SIG-M5 treated with dmso at 0.1 percent for 504 hours (cell line): ENCODE measurements around the gene TRDMT1.

Experiments used
- DNase-seq: peaks from one replicate; lab custom pipeline; 2025; ENCODE audit not compliant: unreplicated experiment; lab: John Stamatoyannopoulos, UW

The TRDMT1 gene

DNA sequence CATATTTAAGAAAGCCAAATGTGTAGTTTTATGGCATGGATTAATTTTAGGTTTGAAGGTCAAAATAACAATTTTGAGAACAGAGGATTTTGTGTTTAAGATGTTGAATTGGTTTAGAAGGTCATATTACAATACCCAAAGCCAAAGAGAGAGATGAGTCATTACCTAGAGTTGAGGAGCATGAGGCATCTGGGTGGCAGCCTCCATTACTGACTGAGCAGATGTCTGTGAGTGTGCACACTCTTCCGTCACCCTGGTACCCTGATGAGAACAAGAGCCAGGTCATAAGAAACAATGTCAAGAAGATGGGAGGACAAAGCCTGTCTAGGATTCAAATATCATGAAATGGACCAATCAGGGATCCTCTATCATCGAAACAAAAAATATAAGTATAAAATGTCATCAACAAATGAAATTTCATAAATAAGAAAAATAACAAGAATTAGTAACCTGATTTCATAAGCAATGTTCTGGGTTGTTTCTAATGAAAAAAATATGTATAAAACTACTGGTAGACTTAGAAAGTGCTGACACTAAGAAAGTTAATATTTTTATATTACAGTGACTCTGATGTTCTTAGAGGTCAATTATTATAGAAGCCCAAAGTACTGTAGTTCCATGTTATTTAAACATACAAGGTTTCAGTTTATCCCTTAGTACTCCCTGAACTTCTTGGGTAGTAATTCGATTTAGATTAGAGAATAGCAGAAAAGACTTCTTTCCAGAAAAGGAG is 91.8 kb downstream of the TRDMT1 start:
- DNase-seq = no peak

DNA sequence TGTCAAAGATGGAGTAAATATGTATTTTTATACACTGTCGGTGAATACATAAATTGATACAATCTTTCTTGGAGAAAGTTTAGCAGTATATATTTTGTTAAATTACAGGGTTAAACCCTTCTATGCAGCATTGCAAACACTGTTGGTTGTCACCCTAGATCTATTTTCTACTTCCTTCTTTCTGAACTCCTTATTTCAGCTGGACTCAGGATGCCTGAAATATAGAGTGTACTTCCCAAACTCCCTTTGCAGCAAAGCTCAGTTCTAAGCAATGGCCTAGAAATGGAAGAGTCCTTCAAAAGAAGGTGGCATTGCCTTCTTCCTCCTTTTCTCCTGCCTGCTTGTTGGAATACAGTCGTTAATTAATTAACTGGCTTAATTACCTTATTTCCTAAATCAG is 92.4 kb downstream of the TRDMT1 start:
- no peak for DNase-seq

DNA sequence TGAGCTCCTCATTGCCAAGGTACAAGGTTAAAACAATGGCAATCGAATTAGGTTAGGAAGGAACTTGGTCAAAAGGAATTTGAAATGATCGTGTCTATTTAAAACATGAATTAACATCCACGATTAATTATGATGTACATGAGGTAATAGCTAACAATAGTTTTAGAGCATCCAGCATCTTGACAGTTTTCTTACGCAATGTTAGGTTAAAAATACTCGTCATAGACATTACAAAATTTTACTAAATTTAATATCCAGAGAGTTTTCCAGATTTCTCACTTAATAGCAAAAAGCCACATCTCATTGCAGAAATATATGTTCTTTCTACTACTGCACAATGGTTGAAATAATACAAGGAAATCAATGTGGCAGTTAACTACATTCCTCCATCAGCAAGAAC is 94.5 kb downstream of the TRDMT1 start:
- DNase-seq = no peak

DNA sequence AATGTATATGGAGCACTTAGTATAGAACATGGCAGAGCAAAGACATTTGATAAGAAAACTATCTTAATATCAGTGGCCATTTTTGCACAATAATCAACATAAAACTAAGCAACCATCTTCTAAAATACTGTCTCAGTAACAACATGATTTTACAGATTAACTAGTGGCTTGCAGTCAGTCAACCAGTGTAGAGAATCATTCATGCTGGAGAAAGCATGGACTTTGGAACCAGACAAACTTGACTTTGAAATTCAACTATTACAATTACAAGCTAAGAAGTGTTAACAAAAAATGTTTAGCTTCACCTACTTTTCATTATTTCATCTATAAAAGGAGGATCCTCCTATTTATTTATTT is 99.6 kb downstream of the TRDMT1 start:
- DNase-seq = no peak

DNA sequence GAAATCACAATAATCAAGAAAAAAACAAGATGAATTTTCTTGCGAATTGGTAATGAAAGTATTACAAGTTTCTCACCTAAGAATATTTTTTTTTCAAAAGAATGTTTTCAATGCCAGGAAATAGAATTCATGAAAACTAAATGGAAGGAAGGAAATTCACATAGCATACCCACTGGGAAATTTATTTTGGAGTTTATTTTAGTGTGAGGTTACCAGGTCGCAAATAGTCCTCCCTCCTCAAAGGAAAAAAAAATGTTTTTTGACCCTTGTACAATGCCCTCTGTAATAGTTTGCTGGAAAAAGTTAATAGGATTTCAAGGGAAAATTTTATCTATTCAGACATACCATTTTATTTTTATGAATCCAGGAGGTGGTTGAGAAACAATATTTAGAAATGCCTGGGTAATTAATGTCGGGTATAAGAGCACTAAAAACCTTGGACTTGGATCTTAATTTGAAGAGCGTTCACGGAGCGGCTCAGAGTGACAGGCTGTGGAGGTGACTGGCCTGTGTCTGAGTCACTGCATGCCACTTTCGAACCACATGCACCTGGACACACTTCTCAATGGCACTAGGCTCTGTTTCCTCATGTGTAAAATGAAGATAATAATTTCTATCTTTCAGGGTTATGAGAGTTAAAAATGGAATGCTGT is 100.1 kb downstream of the TRDMT1 start:
- DNase-seq = no peak

DNA sequence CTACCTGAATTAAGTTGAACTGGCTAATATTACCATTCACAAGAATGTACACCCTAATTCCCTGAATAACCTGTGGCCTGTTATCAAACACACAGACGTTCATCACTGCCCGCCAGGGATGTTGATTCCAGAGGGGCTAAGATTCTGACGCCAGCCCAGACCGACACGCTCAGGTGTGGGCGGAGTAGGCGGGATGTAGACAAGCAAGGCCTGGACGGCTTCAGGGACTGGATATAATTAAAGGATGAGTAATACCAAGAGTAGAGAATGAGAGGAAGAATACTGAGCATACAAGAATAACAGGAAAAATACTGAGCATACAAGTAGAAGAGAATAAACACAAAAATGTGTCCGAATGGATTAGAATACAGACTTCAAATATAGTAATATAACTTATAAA is 100.9 kb downstream of the TRDMT1 start:
- DNase-seq = no peak

DNA sequence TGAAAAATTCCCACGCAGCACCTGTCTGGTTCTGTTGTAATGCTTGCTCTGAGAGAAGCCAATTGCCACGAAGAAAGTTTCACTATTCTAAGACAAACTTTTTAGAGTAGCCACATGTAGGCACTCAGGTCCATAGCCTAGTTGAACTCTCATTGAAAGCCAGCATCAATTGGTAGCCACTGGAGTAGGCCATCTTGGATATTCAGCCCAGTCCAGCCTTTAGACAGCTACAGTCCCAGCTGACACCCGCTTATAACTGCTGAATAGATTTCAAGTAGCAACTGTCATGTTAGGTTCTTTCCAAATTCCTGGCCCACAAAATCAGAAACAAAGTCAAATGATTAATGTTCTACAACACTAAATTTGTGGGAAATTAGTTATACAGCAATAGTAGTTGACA is 103.5 kb downstream of the TRDMT1 start:
- no peak for DNase-seq
